Measurements from ENCODE around the gene DGCR6.
"Not testable (repeated sequence)": the region's sequence is repeated elsewhere in the genome, so short reads cannot be mapped to it uniquely, and the experiment has no call there.

The DGCR6 gene

GRCh38 chr22:18905540-18906409 lies at the start of gene DGCR6:
TSS of gene DGCR6 (plus strand) at chr22:18906320. CDS start at chr22:18906375, 55 bp downstream.
- intact Hi-C loops (cut with DNase I): no loop called here
- peak in 2 of 42 donors; percentile 3 for DNase-seq

DNA sequence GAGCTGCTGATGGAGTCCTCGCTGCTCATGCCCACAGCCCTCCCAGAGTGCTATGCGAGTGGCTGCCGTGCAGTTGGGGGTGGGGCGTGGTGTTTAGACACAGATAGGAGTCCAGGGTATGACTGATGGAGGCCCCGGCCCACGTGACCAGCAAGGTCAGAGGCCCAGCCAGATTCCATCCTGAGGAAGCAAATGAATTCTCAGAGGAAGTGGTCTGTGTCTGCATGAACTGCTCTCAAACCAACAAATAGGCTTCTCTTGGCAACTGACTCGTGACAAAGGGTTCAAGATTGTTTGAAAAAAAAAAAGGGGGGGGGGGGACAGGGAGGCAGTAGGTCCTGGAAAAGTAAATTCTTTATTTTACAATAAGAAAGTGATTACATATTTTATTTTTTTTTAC lies 46.8 kb upstream of the DGCR6 start:
- intact Hi-C loops (cut with DNase I): not testable (repeated sequence)
- DNase-seq: peak in 1 of 42 donors; percentile 10

- peak in 9 of 42 donors; percentile 1 to 35 (median 7) for DNase-seq
- intact Hi-C loops (cut with DNase I): not testable (repeated sequence)
Measured at GRCh38 chr22:18881260-18881659, 24.9 kb upstream of the DGCR6 start.

GRCh38 chr22:18884465-18884864 lies 21.7 kb upstream of the DGCR6 start:
- DNase-seq; intact Hi-C loops (cut with DNase I): not testable (repeated sequence)

DNA sequence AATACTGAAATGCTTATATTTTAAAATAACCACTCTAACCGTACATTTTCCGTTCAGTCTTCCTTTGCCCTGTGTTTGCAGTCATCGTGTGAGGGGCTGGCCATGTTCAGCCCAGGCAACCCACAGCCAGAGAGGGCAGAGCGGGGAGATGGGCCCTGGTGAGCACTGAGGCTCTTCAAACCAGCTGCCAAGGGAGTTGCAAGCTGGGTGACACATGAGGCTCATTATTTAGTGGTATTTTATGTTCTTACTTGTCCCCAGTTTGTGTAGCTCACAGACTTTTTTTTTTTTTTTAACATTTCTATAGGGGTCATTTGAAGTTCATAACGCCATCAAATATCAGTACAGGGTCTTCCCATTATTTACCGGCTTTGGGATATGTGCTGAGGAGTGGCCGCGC lies 18.0 kb upstream of the DGCR6 start:
- no peak for DNase-seq
- intact Hi-C loops (cut with DNase I): no loop called here

- intact Hi-C loops (cut with DNase I); DNase-seq: not testable (repeated sequence)
Measured at GRCh38 chr22:18890510-18891192, 15.5 kb upstream of the DGCR6 start.

DNA sequence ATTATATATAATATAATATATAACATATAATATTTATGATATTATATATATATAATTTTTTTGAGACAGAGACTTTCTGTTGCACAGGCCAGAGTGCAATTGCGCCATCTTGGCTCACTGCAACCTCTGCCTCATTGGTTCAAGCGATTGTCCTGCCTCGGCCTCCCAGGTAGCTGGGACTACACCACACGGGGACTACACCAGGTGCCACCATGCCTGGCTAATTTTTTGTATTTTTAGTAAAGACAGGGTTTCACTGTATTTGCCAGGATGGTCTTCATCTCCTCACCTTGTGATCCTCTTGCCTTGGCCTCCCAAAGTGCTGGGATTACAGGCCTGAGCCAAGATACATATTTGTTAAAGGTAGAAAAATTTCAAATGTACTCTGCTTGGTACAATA lies 12.3 kb upstream of the DGCR6 start:
- DNase-seq; intact Hi-C loops (cut with DNase I): not testable (repeated sequence)

GRCh38 chr22:18896037-18896657 lies 10.0 kb upstream of the DGCR6 start:
- peak in 2 of 42 donors; percentile 10 to 34 for DNase-seq

GRCh38 chr22:18906410-18906745 lies 258 bp downstream of the DGCR6 start:
- intact Hi-C loops (cut with DNase I); DNase-seq: not testable (repeated sequence)

More at GRCh38 chr22:18896037-18896657, 10.0 kb upstream of the DGCR6 start:
- intact Hi-C loops (cut with DNase I): not testable (repeated sequence)

- intact Hi-C loops (cut with DNase I): no loop called here
- DNase-seq: peak in 1 of 42 donors; percentile 1
Measured at GRCh38 chr22:18906896-18907295, 776 bp downstream of the DGCR6 start.

DNA sequence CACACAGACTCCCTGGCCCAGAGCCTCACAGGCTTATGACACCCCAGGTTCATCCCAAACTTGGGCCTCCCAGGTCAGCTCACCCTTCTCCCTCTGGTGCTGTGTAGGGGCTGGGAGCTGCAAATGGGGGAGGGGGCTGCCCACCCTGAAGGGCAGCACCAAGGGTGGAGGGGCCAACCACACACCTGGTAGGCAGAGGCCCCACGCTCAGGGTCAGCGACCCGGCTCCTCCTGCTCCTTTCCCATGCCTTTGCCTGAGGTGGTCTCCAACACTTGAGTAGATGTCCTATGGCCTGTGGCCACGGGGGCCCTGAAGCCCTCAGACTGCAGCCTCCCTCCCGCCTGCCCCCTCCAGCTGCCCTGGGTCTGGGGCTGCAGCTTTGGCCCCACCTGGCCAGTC lies 3.4 kb downstream of the DGCR6 start:
- DNase-seq: peak in 1 of 42 donors; percentile 3

DNA sequence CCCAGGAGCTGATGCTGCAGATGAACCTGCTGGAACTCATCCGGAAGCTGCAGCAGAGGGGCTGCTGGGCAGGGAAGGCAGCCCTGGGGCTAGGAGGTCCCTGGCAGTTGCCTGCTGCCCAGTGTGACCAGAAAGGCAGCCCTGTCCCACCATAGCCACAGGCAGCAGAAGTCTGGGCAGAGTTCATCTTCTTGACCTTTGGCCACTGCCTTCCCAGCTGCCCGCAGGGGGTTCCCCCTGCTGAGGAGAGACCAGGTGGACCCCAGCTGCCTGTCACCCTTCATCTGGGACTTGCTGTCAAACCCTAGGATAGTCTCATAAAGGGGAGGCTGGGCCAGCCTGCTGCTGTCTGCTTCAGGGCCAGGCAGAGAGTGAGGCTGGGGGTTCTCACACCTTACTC lies 5.4 kb downstream of the DGCR6 start:
- intact Hi-C loops (cut with DNase I); DNase-seq: not testable (repeated sequence)

More for the DNA sequence above, 3.4 kb downstream of the DGCR6 start:
- intact Hi-C loops (cut with DNase I): no loop called here

- intact Hi-C loops (cut with DNase I): not testable (repeated sequence)
Measured at GRCh38 chr22:18912264-18912946, 6.3 kb downstream of the DGCR6 start.

GRCh38 chr22:18914558-18914957 lies 8.4 kb downstream of the DGCR6 start:
- intact Hi-C loops (cut with DNase I); DNase-seq: not testable (repeated sequence)

More at GRCh38 chr22:18912264-18912946, 6.3 kb downstream of the DGCR6 start:
- DNase-seq: not testable (repeated sequence)

DNA sequence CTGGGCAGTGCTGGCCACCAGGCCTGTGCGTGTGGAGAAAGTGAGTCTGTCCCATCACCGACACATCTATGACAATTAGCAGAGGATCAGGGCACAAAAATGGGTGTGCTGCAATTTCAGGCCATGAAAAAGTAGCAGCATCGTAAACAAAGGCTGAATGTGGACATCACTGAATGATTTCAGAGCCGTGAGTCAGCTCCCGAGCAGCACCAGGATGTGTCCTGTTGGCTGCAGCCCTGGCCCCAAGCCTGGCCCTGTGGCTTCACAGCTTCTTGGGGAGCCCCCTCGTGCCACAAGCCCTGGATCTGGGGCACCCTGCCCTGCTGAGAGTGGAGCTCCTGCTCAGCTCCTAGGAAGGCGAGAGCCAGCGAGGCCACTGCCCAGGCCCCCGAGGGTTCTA lies 9.4 kb downstream of the DGCR6 start:
- intact Hi-C loops (cut with DNase I); DNase-seq: not testable (repeated sequence)

GRCh38 chr22:18917818-18918217 lies 11.7 kb downstream of the DGCR6 start:
- intact Hi-C loops (cut with DNase I); DNase-seq: not testable (repeated sequence)

GRCh38 chr22:18920257-18920902 lies 14.3 kb downstream of the DGCR6 start:
- DNase-seq; intact Hi-C loops (cut with DNase I): not testable (repeated sequence)

DNA sequence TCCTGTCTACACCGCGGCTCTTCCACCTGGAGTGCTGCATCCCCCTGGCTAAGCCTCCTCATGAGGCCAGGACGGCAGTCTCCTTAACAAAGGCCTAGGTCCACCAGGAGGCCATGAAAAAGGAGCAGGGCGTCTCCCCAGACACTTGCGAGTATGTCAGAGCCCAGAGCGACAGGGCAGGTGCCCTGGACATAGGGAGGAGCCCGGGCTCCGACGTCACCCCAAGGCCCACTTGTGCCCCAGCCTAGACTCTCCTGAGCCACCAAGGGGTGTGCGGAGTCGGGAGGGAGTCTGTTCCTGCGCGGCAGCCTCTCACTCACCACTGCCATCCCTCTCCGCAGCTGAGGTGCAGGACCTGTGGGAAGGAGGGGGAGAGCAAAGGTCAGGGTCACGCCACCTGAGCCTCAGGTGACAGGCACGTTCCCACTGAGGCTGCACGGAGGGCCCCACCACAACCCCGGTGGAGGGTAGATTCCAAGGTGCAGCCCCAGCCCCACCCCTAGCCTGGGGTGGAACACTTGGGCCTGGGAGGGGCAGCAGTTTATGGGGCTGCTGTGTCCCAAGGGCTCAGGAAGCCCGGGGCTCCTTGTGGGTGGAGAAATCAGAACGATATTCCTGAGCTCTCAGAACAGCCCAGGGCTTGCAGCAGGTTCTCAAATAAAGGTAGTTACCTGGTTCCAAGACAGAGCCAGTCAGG lies 19.4 kb downstream of the DGCR6 start:
- no peak for DNase-seq
- intact Hi-C loops (cut with DNase I): no loop called here

Measured in head of caudate nucleus (tissue), 42 donors.